IPS-18c (cell line): Measurements from ENCODE around the gene SLC2A1.

Source experiments
- H3K4me3 ChIP-seq: 2 replicates; pipeline ENCODE4 v1.7.0; 2013; ENCODE audit warnings: low read depth, mild to moderate bottlenecking, low read length, moderate library complexity; ENCODE audit not compliant: insufficient read depth
- H3K9me3 ChIP-seq: one replicate; pipeline ENCODE4 v1.6.1; 2013; ENCODE audit warnings: mild to moderate bottlenecking, low read length, moderate library complexity; ENCODE audit not compliant: control insufficient read depth, insufficient read depth

The SLC2A1 gene

DNA sequence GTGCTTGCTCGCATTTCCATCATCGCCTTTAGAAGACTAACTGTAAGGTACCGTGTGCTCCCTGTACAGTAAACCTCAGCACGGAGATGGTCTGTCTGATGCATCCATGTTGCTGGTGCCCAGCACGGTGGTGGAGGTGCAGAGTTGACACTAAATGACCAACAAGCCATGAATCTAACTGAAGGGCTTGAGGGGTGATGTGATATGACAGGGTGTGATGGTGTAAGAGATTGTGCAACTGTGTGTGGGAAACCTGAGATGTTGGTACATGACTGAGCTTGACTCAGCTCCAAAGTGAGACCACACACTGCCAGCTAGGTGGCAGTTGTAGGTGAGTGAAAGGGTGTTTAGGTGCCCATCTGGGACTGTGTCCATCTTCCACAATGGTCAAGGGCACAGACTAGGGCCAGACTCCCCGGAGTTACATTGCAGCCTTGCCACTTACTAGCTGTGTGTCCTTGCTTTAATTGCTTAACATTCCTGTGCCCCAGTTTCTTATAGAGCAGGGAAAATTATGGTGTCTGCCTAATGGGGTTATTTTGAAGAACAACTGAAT, 21.4 kb downstream of the SLC2A1 start:
- no peak overlapping the region for H3K4me3 ChIP-seq
- no peaks in the 10 kb centered on the region for H3K9me3 ChIP-seq

DNA sequence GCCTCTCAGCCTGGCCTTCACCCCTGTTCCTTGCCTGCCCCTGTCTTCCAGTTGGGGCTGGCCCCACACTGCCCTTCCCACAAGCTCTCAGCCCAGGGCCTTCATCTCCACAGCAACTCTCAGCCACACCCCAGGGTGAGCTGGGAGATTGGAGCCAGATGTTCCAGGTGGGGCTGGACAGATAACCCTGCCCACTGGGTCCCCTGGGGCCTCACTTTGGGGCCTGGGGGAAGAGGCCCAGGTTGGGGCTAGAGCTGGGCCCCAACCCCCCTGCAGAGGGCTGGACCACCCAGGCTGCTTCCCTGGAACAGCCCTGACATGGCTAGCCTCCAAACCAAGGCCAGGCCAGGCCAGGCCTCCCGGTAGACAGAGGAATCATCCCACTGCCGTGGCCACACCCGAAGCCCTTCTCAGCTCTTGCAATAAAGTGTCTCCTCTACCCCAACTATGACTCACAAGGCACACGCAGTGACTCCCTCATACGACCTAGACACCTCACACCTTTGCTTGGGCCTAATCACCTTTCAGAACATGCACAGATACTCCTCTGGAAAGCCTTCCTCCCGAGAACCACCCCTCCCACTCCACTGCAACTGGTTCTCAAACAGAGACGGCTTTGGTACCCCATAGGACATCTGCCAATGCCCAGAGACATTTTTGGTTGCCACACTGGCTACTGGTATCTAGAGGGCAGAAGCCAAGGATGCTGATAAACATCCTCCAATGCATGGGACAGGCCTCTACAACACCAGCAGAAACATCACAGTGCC, 22.2 kb downstream of the SLC2A1 start:
- no peaks in the 10 kb centered on the region for H3K9me3 ChIP-seq
- H3K4me3 ChIP-seq, result no peak overlapping the region

- Histone ChIP-seq H3K9me3 (no peaks in the 10 kb centered on the region), H3K4me3 (no peak overlapping the region)
These were observed 22.7 kb downstream of the SLC2A1 start for GRCh38 chr1:42935971-42936308.

DNA sequence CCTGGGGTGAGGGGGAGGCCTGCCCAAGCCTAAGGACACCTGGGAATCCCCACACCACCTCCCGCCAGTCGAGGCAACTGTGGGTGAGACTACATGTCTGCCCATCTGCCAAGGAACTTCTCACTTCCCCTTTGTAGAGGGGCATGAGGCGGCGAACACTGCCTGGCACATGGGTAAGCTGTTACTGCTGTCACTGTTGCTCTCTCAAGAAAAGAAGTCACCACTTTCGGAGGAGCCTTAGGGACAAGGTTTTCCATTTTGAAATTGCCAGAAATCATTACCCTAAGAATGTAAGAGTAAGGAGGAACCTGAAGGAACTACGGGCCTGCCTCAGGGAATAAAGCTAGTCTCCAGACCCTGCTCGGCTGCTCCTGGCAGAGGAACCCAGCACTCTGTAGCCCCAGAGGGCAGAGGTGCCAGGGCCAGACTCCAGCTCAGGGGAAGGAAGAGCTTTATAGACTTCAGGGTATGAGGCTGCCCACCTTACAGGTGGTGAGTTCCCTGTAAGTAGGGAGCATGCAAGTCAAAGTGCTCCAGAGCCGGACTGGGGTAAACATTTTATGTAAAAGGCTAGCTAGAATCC, 23.3 kb downstream of the SLC2A1 start:
- Histone ChIP-seq H3K4me3 (no peak overlapping the region), H3K9me3 (no peaks in the 10 kb centered on the region)

DNA sequence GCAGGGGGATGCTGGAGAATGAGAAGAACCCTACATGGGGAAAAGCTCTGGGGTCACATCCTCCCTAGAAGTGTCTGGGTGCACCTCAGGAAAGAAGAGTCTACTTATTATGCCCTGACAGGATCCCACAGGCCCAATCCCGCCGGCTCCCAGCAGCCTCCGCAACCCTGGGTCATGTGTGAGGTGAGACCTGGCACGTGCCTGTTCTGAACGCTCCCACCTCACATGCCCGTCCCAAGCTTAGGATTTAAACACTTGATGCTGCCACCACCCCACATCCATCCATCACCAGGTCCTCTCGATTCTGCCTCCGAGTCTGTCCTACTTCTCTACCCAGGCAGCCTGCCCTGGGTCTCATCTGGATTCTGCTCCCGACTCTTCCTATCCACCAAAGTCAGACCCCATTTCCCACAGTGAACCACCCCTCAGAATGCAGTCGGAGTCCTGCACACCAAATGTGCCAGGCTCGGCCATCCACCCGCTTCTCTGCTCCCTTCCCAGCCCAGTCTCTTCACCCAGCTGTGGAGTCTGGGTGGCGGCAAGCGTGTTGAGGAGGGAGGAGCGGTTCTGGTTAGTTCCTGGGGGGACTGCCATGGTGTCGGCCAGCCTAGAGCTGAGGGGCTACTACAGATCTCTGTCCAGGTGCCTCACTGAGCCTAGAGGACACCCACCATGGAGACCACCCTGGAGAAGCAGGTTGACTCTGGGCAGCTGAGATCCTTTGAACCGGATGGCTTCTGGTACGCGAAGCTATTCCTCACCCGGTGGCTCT, 23.9 kb downstream of the SLC2A1 start:
- no peaks in the 10 kb centered on the region for H3K9me3 ChIP-seq
- no peak overlapping the region for H3K4me3 ChIP-seq

GRCh38 chr1:42933610-42934491, 24.8 kb downstream of the SLC2A1 start:
- no peak overlapping the region for H3K4me3 ChIP-seq
- H3K9me3 ChIP-seq, result no peaks in the 10 kb centered on the region

DNA sequence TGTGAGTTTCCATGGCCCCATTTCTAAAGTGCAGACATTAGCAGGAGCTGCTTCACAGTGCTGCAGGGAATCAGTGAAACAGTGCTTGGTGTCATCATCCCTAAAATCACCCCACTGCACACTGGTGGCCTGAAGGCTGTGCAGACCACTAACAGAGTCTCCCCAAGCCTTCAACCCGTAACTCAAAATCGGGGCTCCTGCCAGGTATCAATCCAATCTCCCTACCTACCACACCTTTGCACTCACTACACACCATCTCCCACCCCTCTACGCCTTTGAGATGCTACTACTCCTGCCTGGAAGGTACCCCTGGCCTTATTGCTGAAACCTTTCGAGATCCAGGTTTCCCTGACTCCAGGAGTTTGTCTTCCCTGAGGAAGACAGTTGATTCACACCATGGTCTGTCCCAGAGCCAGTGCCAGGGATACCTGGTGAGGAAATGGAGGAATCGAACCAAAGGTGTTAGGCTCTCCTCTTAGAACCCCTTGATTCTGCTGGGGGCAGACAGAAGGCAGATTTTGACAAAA, 25.5 kb downstream of the SLC2A1 start:
- no peak overlapping the region for H3K4me3 ChIP-seq
- no peaks in the 10 kb centered on the region for H3K9me3 ChIP-seq

DNA sequence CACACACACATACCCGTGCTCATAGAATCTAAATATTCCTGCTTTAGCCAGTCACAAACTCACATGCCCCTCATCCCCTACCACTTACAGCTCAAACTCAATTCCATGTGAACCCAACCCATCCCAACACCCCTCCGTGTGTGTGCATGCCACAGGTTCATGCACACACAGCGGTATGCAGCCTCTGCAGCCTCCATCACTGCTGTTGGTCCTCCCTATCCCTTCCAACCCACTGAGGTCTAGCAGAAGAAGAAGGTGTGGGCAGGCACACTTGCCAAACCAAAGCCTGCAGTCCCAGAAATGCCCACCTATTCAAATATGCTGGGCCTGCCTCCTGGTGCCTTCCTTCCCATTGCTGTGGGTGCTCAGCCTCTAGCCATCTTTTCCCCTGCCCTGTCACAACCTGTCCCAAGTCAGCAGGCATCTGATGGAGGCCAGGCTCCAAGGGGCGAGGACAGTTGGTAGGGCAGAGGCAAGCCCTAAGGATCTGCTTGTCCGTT, 26.2 kb downstream of the SLC2A1 start:
- Histone ChIP-seq H3K4me3 (no peak overlapping the region), H3K9me3 (no peaks in the 10 kb centered on the region)

- Histone ChIP-seq H3K4me3 (no peak overlapping the region), H3K9me3 (no peaks in the 10 kb centered on the region)
These were observed 26.7 kb downstream of the SLC2A1 start for GRCh38 chr1:42931911-42932422.

- Histone ChIP-seq H3K9me3 (peaks cover 2% of the 10 kb centered on the region), H3K4me3 (no peak overlapping the region)
These were observed 27.5 kb downstream of the SLC2A1 start for GRCh38 chr1:42931108-42931539.

DNA sequence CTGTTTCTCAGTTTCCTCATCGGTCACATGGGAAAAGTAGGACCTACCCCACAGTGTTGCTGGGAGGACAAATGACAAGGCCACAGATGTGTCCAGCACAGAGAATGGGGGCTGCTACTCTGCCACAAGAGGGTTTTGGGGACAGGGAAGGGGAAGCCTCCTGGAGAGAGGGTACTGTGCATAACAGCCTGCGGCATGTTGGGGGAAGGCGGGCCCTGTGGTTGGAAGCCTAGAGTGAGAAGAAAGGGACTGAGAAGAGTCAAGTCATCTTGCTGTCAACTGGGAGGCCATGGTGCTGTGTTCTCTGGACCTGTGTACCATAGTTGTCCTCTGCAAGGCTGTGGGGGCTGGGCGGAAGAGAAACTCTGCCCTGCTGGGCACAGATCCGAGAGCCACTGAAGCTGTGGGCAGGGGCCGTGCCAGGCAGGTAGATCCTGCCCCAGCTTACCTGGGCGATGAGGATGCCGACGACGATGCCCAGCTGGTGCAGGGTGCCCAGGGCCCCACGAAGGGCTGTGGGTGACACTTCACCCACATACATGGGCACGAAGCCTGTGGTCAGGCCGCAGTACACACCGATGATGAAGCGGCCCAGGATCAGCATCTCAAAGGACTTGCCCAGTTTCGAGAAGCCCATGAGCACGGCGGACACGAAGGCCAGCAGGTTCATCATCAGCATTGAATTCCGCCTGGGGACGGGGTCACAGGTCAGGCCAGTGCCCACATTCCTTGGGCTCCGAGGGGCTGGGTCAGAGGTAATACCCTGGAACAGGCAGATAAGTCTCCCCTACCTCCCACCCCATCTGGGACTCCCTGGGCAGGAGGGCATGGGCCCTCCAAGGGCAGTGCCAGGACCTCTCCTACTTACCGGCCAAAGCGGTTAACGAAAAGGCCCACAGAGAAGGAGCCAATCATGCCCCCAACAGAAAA, 28.2 kb downstream of the SLC2A1 start:
- peaks cover 2% of the 10 kb centered on the region for H3K9me3 ChIP-seq
- no peak overlapping the region for H3K4me3 ChIP-seq

- Histone ChIP-seq H3K9me3 (peaks cover 2% of the 10 kb centered on the region), H3K4me3 (no peak overlapping the region)
These were observed 29.1 kb downstream of the SLC2A1 start for GRCh38 chr1:42929434-42930177.

- Histone ChIP-seq H3K4me3 (no peak overlapping the region), H3K9me3 (peaks cover 2% of the 10 kb centered on the region)
These were observed 29.8 kb downstream of the SLC2A1 start for GRCh38 chr1:42928859-42929258.

DNA sequence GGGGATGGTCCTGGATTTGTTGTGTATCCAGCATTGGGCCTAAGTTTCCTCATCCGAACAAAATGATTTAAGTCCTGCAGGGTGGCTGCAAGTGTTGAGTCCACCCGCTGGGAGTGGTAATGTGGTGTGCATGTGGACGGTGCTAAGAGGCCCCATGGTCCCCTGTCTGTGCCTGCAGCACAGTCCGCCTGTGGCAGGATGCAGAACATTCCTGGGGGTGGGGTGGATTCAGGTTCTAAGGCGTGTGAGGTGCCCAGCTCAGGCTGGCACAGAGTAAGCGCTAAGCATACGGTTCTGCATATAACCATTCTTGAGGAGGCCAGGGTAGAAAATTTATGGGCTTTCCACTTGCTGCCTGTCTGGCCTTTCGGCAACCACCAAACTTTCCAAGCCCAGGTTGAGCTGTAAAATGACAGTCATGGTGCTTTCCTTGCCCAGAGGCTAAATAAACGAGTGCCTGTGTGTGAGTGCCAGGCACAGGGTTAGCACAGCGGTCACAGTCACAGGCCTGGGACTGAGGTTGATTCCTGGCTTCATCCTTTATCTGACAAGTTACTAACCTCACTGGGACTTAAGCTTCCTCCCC, 30.7 kb downstream of the SLC2A1 start:
- peaks cover 2% of the 10 kb centered on the region for H3K9me3 ChIP-seq
- no peak overlapping the region for H3K4me3 ChIP-seq
